HCT116 (cell line): ENCODE results near the gene UQCRHL. TPM values are rescaled to one million over a fixed set of nuclear protein-coding genes. Genes with fewer than 3 reads are reported as not detected.

Experiments
- ATAC-seq: fragments of 200-7000 bp; cut with Tn5 transposase; 2 replicates; pipeline ENCODE4 v1.9.1; 2020; ENCODE audit warnings: mild to moderate bottlenecking, moderate library complexity
- BruUV-seq: library from RNA; stranded (reverse); fragments of 400-500 nt; replicated peaks from 2 replicates; lab custom pipeline; 2021; lab: Mats Ljungman, UMichigan
- CTCF ChIA-PET: fragments of 300-600 bp; sonication (Branson Sonifier 250); formaldehyde crosslinking; loops from one replicate; lab custom pipeline; 2021; ENCODE audit warnings: antibody characterized with exemption; lab: Charles Lee
- POLR2A ChIA-PET: fragments of 300-600, 350-600 bp; sonication (Branson Sonifier 250); formaldehyde crosslinking; loops from one replicate; lab custom pipeline; 2021; ENCODE audit warnings: antibody characterized with exemption; lab: Charles Lee
- RAD21 ChIA-PET, 2 experiments: fragments of 300-600 bp; sonication (Branson Sonifier 250); formaldehyde crosslinking; loops; one replicate each; lab custom pipeline; 2023; ENCODE audit warnings: low total read pairs in 2 of 2; ENCODE audit not compliant: uncharacterized antibody in 2 of 2, unreplicated experiment in 2 of 2, low non-redundant PET in 1 of 2; lab: Charles Lee
- DNase-seq: peaks from one replicate; pipeline ENCODE4 v3.0.0-alpha.2; 2010; ENCODE audit warnings: low read depth, low spot score
- H2AFZ ChIP-seq: fragments of 200-600 bp; shearing (Covaris generic), sonication (generic); 2 replicates; pipeline ENCODE4 v1.6.1; 2017; ENCODE audit warnings: low read depth, mixed run types, mixed read lengths, antibody characterized with exemption, low read length; ENCODE audit not compliant: poor library complexity, severe bottlenecking
- H3K27ac ChIP-seq: 2 replicates; pipeline ENCODE4 v1.5.1; 2012; ENCODE audit warnings: low read depth, low read length
- H3K27me3 ChIP-seq: fragments of 200-600 bp; sonication (generic); 2 replicates; pipeline ENCODE4 v1.6.1; 2016; ENCODE audit warnings: mixed run types, low read length, mixed read lengths; ENCODE audit not compliant: insufficient read depth
- H3K36me3 ChIP-seq, 2 experiments: fragments of 200-500 bp in 1 of 2; fragments of 200-600 bp in 1 of 2; sonication (Bioruptor generic) in 1 of 2; sonication (generic) in 1 of 2; 2 replicates each; pipeline versions ENCODE4 v1.5.1 to v1.6.1; 2014 to 2016; ENCODE audit warnings: low read length in 2 of 2, inconsistent platforms in 1 of 2, mixed read lengths in 1 of 2, mixed run types in 1 of 2; ENCODE audit not compliant: insufficient read depth in 2 of 2, control insufficient read depth in 1 of 2
- H3K4me1 ChIP-seq, 2 experiments: fragments of 200-600 bp in 1 of 2; sonication (generic) in 1 of 2; 2 replicates each; pipeline versions ENCODE4 v1.5.1 to v1.6.1; 2012 to 2017; ENCODE audit warnings: low read length in 2 of 2, inconsistent platforms in 1 of 2, mild to moderate bottlenecking in 1 of 2, mixed read lengths in 1 of 2, mixed run types in 1 of 2, moderate library complexity in 1 of 2; ENCODE audit not compliant: insufficient read depth in 2 of 2, control insufficient read depth in 1 of 2
- H3K4me2 ChIP-seq: fragments of 200-600 bp; sonication (generic); 2 replicates; pipeline ENCODE4 v1.6.1; 2017; ENCODE audit warnings: mixed run types, low read length, mixed read lengths
- H3K4me3 ChIP-seq, 2 experiments: fragments of 200-600 bp in 1 of 2; sonication (generic) in 1 of 2; replicated peaks in 1 of 2; 2 replicates each; pipeline ENCODE4 v1.5.1; 2011 to 2016; ENCODE audit warnings: low read length in 2 of 2, control low read depth in 1 of 2, low read depth in 1 of 2, mild to moderate bottlenecking in 1 of 2, mixed read lengths in 1 of 2, mixed run types in 1 of 2
- H3K79me2 ChIP-seq: fragments of 200-600 bp; sonication (generic); 2 replicates; pipeline ENCODE4 v1.6.1; 2017; ENCODE audit warnings: mild to moderate bottlenecking, mixed run types, low read length, moderate library complexity, mixed read lengths; ENCODE audit not compliant: insufficient read depth
- H3K9ac ChIP-seq: fragments of 200-600 bp; sonication (generic); 2 replicates; pipeline ENCODE4 v1.6.1; 2016; ENCODE audit warnings: low read length, mixed read lengths
- H3K9me2 ChIP-seq: fragments of 200-600 bp; sonication (generic), shearing (Covaris generic); 2 replicates; pipeline ENCODE4 v1.6.1; 2017; ENCODE audit warnings: mixed run types, mild to moderate bottlenecking, moderate library complexity; ENCODE audit not compliant: insufficient read depth
- H3K9me3 ChIP-seq, 2 experiments: fragments of 200-500 bp in 1 of 2; fragments of 200-600 bp in 1 of 2; sonication (Bioruptor generic) in 1 of 2; sonication (generic) in 1 of 2; 2 replicates each; pipeline ENCODE4 v1.6.1; 2014 to 2017; ENCODE audit warnings: low read length in 2 of 2, mixed read lengths in 2 of 2, inconsistent platforms in 1 of 2, low read depth in 1 of 2, mild to moderate bottlenecking in 1 of 2, mixed run types in 1 of 2, moderate library complexity in 1 of 2; ENCODE audit not compliant: control insufficient read depth in 1 of 2, insufficient read depth in 1 of 2
- H4K20me1 ChIP-seq: fragments of 200-600 bp; sonication (generic), shearing (Covaris generic); 2 replicates; pipeline ENCODE4 v1.6.1; 2017; ENCODE audit warnings: mixed run types, mild to moderate bottlenecking, moderate library complexity; ENCODE audit not compliant: insufficient read depth
- EGR1 ChIP-seq: IDR thresholded peaks from 2 replicates; pipeline ENCODE4 v1.6.1; 2012; ENCODE audit warnings: low read depth
- EZH2 ChIP-seq: fragments of 200-600 bp; sonication (generic); IDR thresholded peaks from 2 replicates; pipeline ENCODE4 v1.6.1; 2017; ENCODE audit warnings: antibody characterized with exemption, mixed run types
- JUND ChIP-seq: IDR thresholded peaks from 2 replicates; pipeline ENCODE4 v1.6.1; 2012
- POLR2AphosphoS5 ChIP-seq: IDR thresholded peaks from 2 replicates; pipeline ENCODE4 v1.6.1; 2011; ENCODE audit warnings: mild to moderate bottlenecking, low read depth, low read length, moderate library complexity
- SIN3A ChIP-seq: IDR thresholded peaks from 2 replicates; pipeline ENCODE4 v1.6.1; 2012; ENCODE audit warnings: low read depth
- SP1 ChIP-seq: IDR thresholded peaks from 2 replicates; pipeline ENCODE4 v1.6.1; 2012; ENCODE audit warnings: low read depth
- SRF ChIP-seq: IDR thresholded peaks from 2 replicates; pipeline ENCODE4 v1.6.1; 2012; ENCODE audit warnings: low read depth
- ZBTB33 ChIP-seq: IDR thresholded peaks from 2 replicates; pipeline ENCODE4 v1.6.1; 2011; ENCODE audit warnings: mild to moderate bottlenecking, low read length, moderate library complexity; ENCODE audit not compliant: insufficient replicate concordance; ENCODE audit errors: extremely low read depth
- ZFX ChIP-seq: fragments of 450-650 bp; IDR thresholded peaks from 2 replicates; pipeline ENCODE4 v1.6.1; 2017
- intact Hi-C: fragments of 100-400 bp; cut with micrococcal nuclease; formaldehyde crosslinking; loops from 2 replicates; pipeline ENCODE4 v1.10.0; 2022
- total RNA-seq: library from RNA; stranded (reverse); gene quantifications from one replicate; pipeline ENCODE4 v1.2.1, GENCODE V29; 2021; ENCODE audit not compliant: unreplicated experiment

The UQCRHL gene
- total RNA-seq, 1 experiment from 2014 or later = 2.5 TPM

GRCh38 chr1:15788624-15789301 is 18.7 kb downstream of the UQCRHL start:
- H3K4me3 ChIP-seq = no peak overlapping the region
- H3K27ac ChIP-seq = peak overlapping the region; percentile 23
- ChIA-PET CTCF (interaction anchor here (0.6 kb wide), 1 partner anchor 34 kb away, joined by 3 read pairs; no protein-coding TSS in a partner anchor), RAD21 (no interaction called here), POLR2A (interaction anchor here (0.6 to 1.3 kb wide), 2 partner anchors 12 to 237 kb away, joined by 3 to 9 read pairs; no protein-coding TSS in a partner anchor)
- peaks cover 26 to 65% of the 10 kb centered on the region in 2 experiments for H3K4me1 ChIP-seq
- H3K9me3 ChIP-seq = no peaks in the 10 kb centered on the region
- H3K79me2 ChIP-seq = no peaks in the 10 kb centered on the region
- no peak for TF ChIP-seq SIN3A
- no peak for TF ChIP-seq SP1
- no peak for TF ChIP-seq POLR2AphosphoS5
- no peak for TF ChIP-seq SRF
- peak; percentile 35 for ATAC-seq
- H3K9ac ChIP-seq = peak overlapping the region; percentile 28
- H3K27me3 ChIP-seq = no peaks in the 10 kb centered on the region
- H3K36me3 ChIP-seq = no peaks in the 10 kb centered on the region
- H2AFZ ChIP-seq = peak overlapping the region; percentile 6
- no peaks in the 10 kb centered on the region for H3K9me2 ChIP-seq
- H3K4me2 ChIP-seq = peak overlapping the region; percentile 57
- H4K20me1 ChIP-seq = no peaks in the 10 kb centered on the region
- intact Hi-C loops = loop anchor here (5.0 kb wide), 1 partner anchor 359 kb away; no protein-coding TSS in a partner anchor
- no TSS peak for BruUV-seq
- no peak for DNase-seq

- Histone ChIP-seq H3K9me2 (no peaks in the 10 kb centered on the region), H4K20me1 (no peaks in the 10 kb centered on the region), H3K79me2 (no peaks in the 10 kb centered on the region), H3K9me3 (no peaks in the 10 kb centered on the region), H3K4me3 (no peak overlapping the region), H3K4me2 (peak overlapping the region; percentile 49), H3K4me1 (peaks cover 17 to 45% of the 10 kb centered on the region in 2 experiments), H3K27me3 (no peaks in the 10 kb centered on the region), H3K36me3 (no peaks in the 10 kb centered on the region), H3K9ac (peak overlapping the region; percentile 23; the same call in 1 of the 2 replicates), H3K27ac (no peak overlapping the region), H2AFZ (no peak overlapping the region)
- ATAC-seq (peak; percentile 35; the same call in 1 of the 2 replicates), DNase-seq (no peak)
- ChIA-PET RAD21 (interaction anchor here in 1 of 2 experiments (0.6 kb wide), 1 partner anchor 11 kb away, joined by 3 read pairs; no protein-coding TSS in a partner anchor), CTCF (no interaction called here), POLR2A (interaction anchor here (1.3 kb wide), 1 partner anchor 13 kb away, joined by 4 read pairs; no protein-coding TSS in a partner anchor)
- intact Hi-C loops = loop anchor here (5.0 kb wide), 1 partner anchor 361 kb away; no protein-coding TSS in a partner anchor
- BruUV-seq = no TSS peak
- TF ChIP-seq ZBTB33 (no peak), POLR2AphosphoS5 (no peak), ZFX (no peak), SRF (no peak), EGR1 (no peak), JUND (no peak), SP1 (0 out of 2 replicates have a peak, but pooled peaks have one; percentile 27), EZH2 (no peak)
Measured at GRCh38 chr1:15786581-15786980, 20.9 kb downstream of the UQCRHL start.
